ENCODE data around the gene TRAPPC1. TPM values are rescaled to one million over a fixed set of nuclear protein-coding genes. Genes with fewer than 3 reads are reported as not detected.
A peak's percentile ranks its signal among the peaks of the same experiment; 100 is the strongest.

TRAPPC1 gene
- total and polyA plus RNA-seq, 3 experiments from 2014 or later, result 158 to 272 (median 158) TPM

DNA sequence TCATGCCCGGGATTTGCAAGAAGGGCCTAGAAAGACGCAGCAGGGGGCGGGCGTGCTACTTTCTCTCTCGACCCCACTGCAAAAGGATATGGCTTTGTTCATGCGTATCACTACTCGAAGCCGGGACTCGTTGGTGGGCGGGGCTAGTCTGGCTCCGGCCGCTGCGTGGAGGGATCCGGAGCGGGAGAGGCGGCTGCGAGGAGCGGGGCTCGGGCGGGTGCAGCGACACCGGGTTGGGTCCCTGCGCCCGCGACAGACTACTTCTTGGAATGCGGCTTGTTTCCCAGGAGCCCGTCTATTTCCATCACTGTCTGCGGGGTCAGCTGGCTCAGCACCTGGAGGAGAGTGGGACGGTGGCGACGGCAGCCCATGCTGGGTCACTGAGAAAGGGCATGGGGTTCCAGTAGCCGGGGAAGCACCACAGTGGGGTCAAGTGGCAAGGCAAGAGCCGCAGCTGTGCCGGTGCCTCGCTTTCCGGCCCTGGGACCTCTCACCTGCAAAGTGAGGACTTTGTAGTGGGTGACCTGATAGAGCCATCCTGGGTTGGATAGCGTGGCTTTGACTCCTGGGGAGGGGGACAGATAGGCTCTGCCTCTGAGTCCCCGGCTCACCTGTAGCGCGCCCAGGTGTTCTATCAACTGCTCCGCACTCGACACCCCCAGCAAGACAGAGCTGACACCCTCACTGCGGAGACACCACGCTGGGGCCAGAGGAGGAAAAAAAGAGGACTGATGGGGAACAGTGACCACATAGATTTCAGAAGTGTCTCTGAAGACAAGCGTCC lies 8.7 kb downstream of the TRAPPC1 start:
- peak; percentile 75 to 87 (median 77) for DNase-seq
- no peaks in the 10 kb centered on the region for H3K27me3 Mint-ChIP-seq
- peaks cover 15 to 22% (median 21%) of the 10 kb centered on the region in 3 donors for H3K4me1 Mint-ChIP-seq
- peak overlapping the region; percentile 82 to 88 (median 86) for H3K4me3 Mint-ChIP-seq
- no peaks in the 10 kb centered on the region for H3K9me3 Mint-ChIP-seq
- H3K36me3 Mint-ChIP-seq, result peaks cover 0 to 4% (median 1%) of the 10 kb centered on the region in 3 donors
- Histone ChIP-seq H3K4me1 (ENCODE audit: insufficient read depth, low read length) (peaks cover 14% of the 10 kb centered on the region), H3K27me3 (ENCODE audit: insufficient read depth, low read length, poor library complexity, severe bottlenecking) (no peaks in the 10 kb centered on the region), H3K9me3 (ENCODE audit: low read length) (no peaks in the 10 kb centered on the region), H3K27ac (ENCODE audit: low read depth, low read length) (peak overlapping the region; percentile 58), H3K36me3 (ENCODE audit: insufficient read depth, low read length) (no peaks in the 10 kb centered on the region), H3K4me3 (ENCODE audit: low read length) (peak overlapping the region; percentile 77)
- POLR2A ChIA-PET, result interaction anchor here (0.6 kb wide), 1 partner anchor 885 kb away, joined by 3 read pairs; no protein-coding TSS in a partner anchor
- CTCF ChIA-PET, result interaction anchor here (0.7 to 3.1 kb wide), 5 partner anchors 9 to 66 kb away, joined by 3 to 21 read pairs (median 4); partner anchors contain the start of genes CNTROB and TRAPPC1
- H3K27ac Mint-ChIP-seq, result peak overlapping the region; percentile 83 to 96 (median 92)

DNA sequence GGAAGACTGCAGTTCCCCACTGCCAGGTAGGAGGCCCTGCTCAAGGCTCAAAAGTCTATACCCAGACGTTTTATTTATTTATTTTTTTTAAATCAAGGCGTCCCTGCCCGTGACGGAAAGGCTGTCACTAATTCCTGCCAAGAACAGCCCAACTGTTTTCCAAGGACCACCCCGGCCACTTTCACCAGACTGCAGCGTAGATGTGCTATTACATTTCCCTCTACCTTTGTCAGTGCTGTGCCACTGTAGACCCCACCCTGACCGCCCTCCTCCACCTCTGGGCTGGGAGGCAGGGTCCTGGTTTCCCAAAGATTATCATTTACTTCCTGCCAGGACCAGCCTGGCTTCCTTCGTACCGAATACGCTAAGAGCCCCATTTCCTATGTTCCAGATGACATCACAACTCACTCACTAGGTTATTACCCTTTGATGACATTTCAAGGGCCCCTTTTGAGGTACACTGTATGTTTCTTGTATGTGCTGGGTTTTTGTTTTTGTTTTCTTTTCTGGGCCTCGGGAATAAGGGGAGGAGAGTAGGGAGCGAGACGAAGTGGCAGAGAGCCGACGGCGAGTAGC lies 9.4 kb downstream of the TRAPPC1 start:
- Mint-ChIP-seq H3K4me3 (peak overlapping the region; percentile 82 to 88 (median 86)), H3K27ac (peak overlapping the region; percentile 83 to 96 (median 92)), H3K27me3 (no peaks in the 10 kb centered on the region), H3K4me1 (peaks cover 15 to 22% (median 19%) of the 10 kb centered on the region in 3 donors), H3K36me3 (peaks cover 0 to 1% (median 1%) of the 10 kb centered on the region in 3 donors), H3K9me3 (no peaks in the 10 kb centered on the region)
- Histone ChIP-seq H3K4me3 (ENCODE audit: low read length) (peak overlapping the region; percentile 77), H3K27me3 (ENCODE audit: insufficient read depth, low read length, poor library complexity, severe bottlenecking) (no peaks in the 10 kb centered on the region), H3K4me1 (ENCODE audit: insufficient read depth, low read length) (peaks cover 14% of the 10 kb centered on the region), H3K27ac (ENCODE audit: low read depth, low read length) (peak overlapping the region; percentile 58), H3K9me3 (ENCODE audit: low read length) (no peaks in the 10 kb centered on the region), H3K36me3 (ENCODE audit: insufficient read depth, low read length) (no peaks in the 10 kb centered on the region)
- CTCF ChIA-PET, result interaction anchor here (1.1 to 3.1 kb wide), 3 partner anchors 10 to 67 kb away, joined by 3 to 21 read pairs (median 9); partner anchors contain the start of genes CNTROB and TRAPPC1
- POLR2A ChIA-PET, result interaction anchor here (0.6 kb wide), 1 partner anchor 885 kb away, joined by 3 read pairs; no protein-coding TSS in a partner anchor
- DNase-seq, result no peak

DNA sequence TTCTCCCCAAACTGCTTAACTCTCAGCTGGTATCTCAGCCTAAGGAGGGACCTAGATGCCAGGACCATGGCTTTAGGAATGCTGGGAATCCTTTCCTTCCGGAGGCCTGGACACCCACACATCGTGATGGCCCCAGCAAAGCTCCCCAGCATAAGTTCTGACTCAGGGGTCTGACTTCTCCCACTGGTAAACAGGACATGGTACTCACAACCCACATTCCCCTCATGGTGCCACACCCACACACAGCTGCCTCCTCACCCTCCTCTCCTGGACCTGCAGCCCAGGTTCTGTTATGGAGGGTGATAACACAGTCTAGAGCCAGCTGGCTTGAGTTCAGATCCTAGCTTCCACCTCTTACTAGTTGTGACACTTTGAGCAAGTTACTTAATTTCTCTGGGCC lies 14.9 kb downstream of the TRAPPC1 start:
- CTCF ChIA-PET, result interaction anchor here (0.9 to 10.3 kb wide), 10 partner anchors 14 to 202 kb away, joined by 3 to 180 read pairs (median 4); partner anchors contain the start of genes CNTROB, KCNAB3 and TRAPPC1
- H3K9me3 ChIP-seq (ENCODE audit: low read length), result no peaks in the 10 kb centered on the region
- H3K4me1 ChIP-seq (ENCODE audit: insufficient read depth, low read length), result peaks cover 30% of the 10 kb centered on the region
- DNase-seq, result peak in 1 of 5 donors; percentile 5
- no peaks in the 10 kb centered on the region for H3K27me3 Mint-ChIP-seq
- peaks cover 30 to 34% (median 30%) of the 10 kb centered on the region in 3 donors for H3K4me1 Mint-ChIP-seq
- H3K4me3 Mint-ChIP-seq, result peak overlapping the region; percentile 76 to 95 (median 84)
- no peaks in the 10 kb centered on the region for H3K27me3 ChIP-seq (ENCODE audit: insufficient read depth, low read length, poor library complexity, severe bottlenecking)
- H3K27ac Mint-ChIP-seq, result peak overlapping the region; percentile 59 to 98 (median 86)
- peaks cover 5% of the 10 kb centered on the region for H3K36me3 ChIP-seq (ENCODE audit: insufficient read depth, low read length)
- peak overlapping the region; percentile 75 for H3K4me3 ChIP-seq (ENCODE audit: low read length)
- no peaks in the 10 kb centered on the region for H3K9me3 Mint-ChIP-seq
- peaks cover 0 to 13% (median 0%) of the 10 kb centered on the region in 3 donors for H3K36me3 Mint-ChIP-seq
- POLR2A ChIA-PET, result interaction anchor here (1.6 kb wide), 1 partner anchor 16 kb away, joined by 15 read pairs; the partner anchor contains the start of genes CNTROB and TRAPPC1
- no peak overlapping the region for H3K27ac ChIP-seq (ENCODE audit: low read depth, low read length)

DNA sequence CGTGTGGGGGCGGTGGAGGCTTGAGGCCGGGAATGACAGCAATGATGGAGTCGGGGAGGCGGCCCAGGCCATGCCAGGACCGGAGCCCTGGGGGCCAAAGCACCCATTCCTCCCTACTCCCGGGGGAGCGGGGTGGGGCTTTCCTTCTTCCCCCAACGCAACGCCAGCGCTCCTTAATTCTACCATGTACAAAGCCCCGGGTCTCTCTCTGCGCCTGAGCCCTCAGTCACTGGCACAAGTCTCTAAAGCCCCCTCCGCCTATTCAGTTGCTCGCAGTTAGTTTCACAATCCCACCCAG lies 15.4 kb downstream of the TRAPPC1 start:
- POLR2A ChIA-PET, result interaction anchor here (0.6 to 1.6 kb wide), 9 partner anchors 8 to 1131 kb away, joined by 3 to 15 read pairs (median 4); partner anchors contain the start of genes CNTROB, NAA38 and TRAPPC1
- peak overlapping the region; percentile 76 to 95 (median 84) for H3K4me3 Mint-ChIP-seq

DNA sequence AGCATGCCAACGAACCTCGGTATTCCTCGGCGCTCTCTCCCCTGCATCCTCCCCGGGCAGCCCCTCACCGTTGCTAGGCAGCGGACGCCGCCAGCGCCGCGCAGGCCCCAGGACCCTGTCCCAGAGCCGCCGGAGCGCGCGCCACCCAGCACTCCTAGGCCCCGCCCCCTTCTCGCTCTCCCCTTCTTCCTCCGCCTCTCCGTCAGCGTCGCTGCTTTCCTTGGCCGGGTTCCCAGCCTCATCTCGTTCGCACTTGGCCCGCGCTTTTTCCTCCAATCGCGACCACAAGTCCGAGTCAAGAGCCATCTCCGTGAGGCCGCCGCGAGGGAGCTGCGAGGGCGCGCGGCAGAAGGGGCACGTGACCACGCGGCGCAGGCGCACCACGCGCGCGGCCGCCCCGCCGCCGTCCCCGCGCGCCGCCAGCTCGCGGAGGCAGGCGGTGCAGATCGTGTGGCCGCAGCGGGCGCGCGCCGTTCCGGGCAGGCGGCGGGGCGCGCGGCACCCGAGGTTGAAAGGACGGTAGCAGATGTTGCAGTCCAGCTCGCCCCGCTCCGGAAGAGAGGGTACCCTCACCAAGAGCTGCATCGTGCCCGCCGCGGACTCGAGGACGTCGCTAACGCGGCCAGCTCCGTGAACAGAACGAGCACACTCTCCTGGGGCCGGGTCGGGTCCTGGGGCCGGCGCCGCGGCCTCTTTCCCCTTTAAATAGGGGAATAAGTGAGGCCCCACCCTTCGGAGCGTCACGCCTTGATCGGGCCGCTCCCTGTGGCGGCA lies 15.9 kb downstream of the TRAPPC1 start, which contains the start of gene RNF227:
RNF227 (minus strand) TSS at position 679 of the 774 bp plus-strand sequence; CDS start at position 585, 94 bp downstream.
- Mint-ChIP-seq H3K27me3 (no peaks in the 10 kb centered on the region), H3K36me3 (peaks cover 0 to 23% (median 0%) of the 10 kb centered on the region in 3 donors), H3K4me3 (peak within 1 kb of the TSS; percentile 78 to 95 (median 89)), H3K4me1 (peaks cover 27 to 29% (median 29%) of the 10 kb centered on the region in 3 donors), H3K9me3 (no peaks in the 10 kb centered on the region), H3K27ac (peak within 1 kb of the TSS; percentile 83 to 98 (median 92))
- H3K36me3 ChIP-seq (ENCODE audit: insufficient read depth, low read length), result peaks cover 8% of the 10 kb centered on the region
- peak within 1 kb of the TSS; percentile 43 for H3K27ac ChIP-seq (ENCODE audit: low read depth, low read length)
- peaks cover 30% of the 10 kb centered on the region for H3K4me1 ChIP-seq (ENCODE audit: insufficient read depth, low read length)
- no peaks in the 10 kb centered on the region for H3K27me3 ChIP-seq (ENCODE audit: insufficient read depth, low read length, poor library complexity, severe bottlenecking)
- ChIA-PET CTCF (interaction anchor here (0.8 to 10.3 kb wide), 12 partner anchors 15 to 203 kb away, joined by 3 to 180 read pairs (median 4); partner anchors contain the start of genes CNTROB, KCNAB3 and TRAPPC1), POLR2A (interaction anchor here (0.6 to 1.6 kb wide), 10 partner anchors 9 to 1132 kb away, joined by 3 to 15 read pairs (median 4); partner anchors contain the start of genes CNTROB, NAA38 and TRAPPC1)
- DNase-seq, result peak; percentile 72 to 89 (median 84)
- peak within 1 kb of the TSS; percentile 75 for H3K4me3 ChIP-seq (ENCODE audit: low read length)
- no peaks in the 10 kb centered on the region for H3K9me3 ChIP-seq (ENCODE audit: low read length)

More for the DNA sequence above, 15.4 kb downstream of the TRAPPC1 start:
- Mint-ChIP-seq H3K27ac (peak overlapping the region; percentile 37 to 98 (median 86)), H3K36me3 (peaks cover 0 to 17% (median 0%) of the 10 kb centered on the region in 3 donors), H3K4me1 (peaks cover 27 to 29% (median 29%) of the 10 kb centered on the region in 3 donors), H3K9me3 (no peaks in the 10 kb centered on the region), H3K27me3 (no peaks in the 10 kb centered on the region)
- CTCF ChIA-PET, result interaction anchor here (0.8 to 10.3 kb wide), 13 partner anchors 15 to 203 kb away, joined by 3 to 180 read pairs (median 4); partner anchors contain the start of genes CNTROB, KCNAB3 and TRAPPC1
- H3K4me3 ChIP-seq (ENCODE audit: low read length), result peak overlapping the region; percentile 75
- no peak for DNase-seq
- peaks cover 30% of the 10 kb centered on the region for H3K4me1 ChIP-seq (ENCODE audit: insufficient read depth, low read length)
- peaks cover 8% of the 10 kb centered on the region for H3K36me3 ChIP-seq (ENCODE audit: insufficient read depth, low read length)
- H3K27ac ChIP-seq (ENCODE audit: low read depth, low read length), result peak overlapping the region; percentile 38
- H3K9me3 ChIP-seq (ENCODE audit: low read length), result no peaks in the 10 kb centered on the region
- H3K27me3 ChIP-seq (ENCODE audit: insufficient read depth, low read length, poor library complexity, severe bottlenecking), result no peaks in the 10 kb centered on the region

DNA sequence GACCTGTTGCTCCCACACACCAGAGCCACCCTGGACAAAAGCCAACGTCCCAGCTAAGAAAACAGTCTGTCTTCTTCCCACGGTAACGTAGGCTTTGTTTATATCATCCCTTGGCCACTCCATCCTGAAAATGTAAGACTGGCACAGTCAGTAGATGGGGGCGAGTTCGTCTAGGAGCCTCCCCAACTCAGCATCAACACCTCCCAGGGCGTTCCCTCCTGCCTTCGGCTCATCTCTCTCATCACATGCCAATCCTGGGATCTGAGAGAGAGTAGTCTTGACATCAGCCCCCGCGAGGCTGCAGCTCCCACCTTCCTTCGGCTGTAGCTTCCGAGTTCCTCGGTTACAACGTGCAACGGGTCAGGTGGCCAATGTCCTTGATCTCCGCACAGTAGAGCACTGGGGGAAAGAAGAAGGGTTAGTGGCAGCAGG lies 16.6 kb downstream of the TRAPPC1 start:
- Histone ChIP-seq H3K9me3 (ENCODE audit: low read length) (no peaks in the 10 kb centered on the region), H3K4me1 (ENCODE audit: insufficient read depth, low read length) (peaks cover 30% of the 10 kb centered on the region), H3K4me3 (ENCODE audit: low read length) (peak overlapping the region; percentile 75), H3K27ac (ENCODE audit: low read depth, low read length) (peak overlapping the region; percentile 43), H3K36me3 (ENCODE audit: insufficient read depth, low read length) (peaks cover 12% of the 10 kb centered on the region), H3K27me3 (ENCODE audit: insufficient read depth, low read length, poor library complexity, severe bottlenecking) (no peaks in the 10 kb centered on the region)
- POLR2A ChIA-PET, result interaction anchor here (0.8 to 1.6 kb wide), 7 partner anchors 18 to 80 kb away, joined by 3 to 15 read pairs (median 4); partner anchors contain the start of genes CNTROB, NAA38 and TRAPPC1
- peak overlapping the region; percentile 46 to 95 (median 92) for H3K27ac Mint-ChIP-seq
- CTCF ChIA-PET, result interaction anchor here (0.9 to 10.3 kb wide), 8 partner anchors 16 to 172 kb away, joined by 4 to 180 read pairs (median 6); partner anchors contain the start of genes CNTROB, KCNAB3 and TRAPPC1
- peak overlapping the region; percentile 78 to 95 (median 89) for H3K4me3 Mint-ChIP-seq
- no peak for DNase-seq
- H3K36me3 Mint-ChIP-seq, result peaks cover 0 to 29% (median 2%) of the 10 kb centered on the region in 3 donors
- H3K4me1 Mint-ChIP-seq, result peaks cover 27 to 29% (median 29%) of the 10 kb centered on the region in 3 donors
- peaks cover 0 to 1% of the 10 kb centered on the region in 2 donors for H3K27me3 Mint-ChIP-seq
- H3K9me3 Mint-ChIP-seq, result no peaks in the 10 kb centered on the region
